ES-I3 (cell line): Measurements from ENCODE around the gene PPME1.

ENCODE experiments used
- H3K36me3 ChIP-seq: 2 replicates; pipeline ENCODE4 v1.6.1; 2013; ENCODE audit warnings: mild to moderate bottlenecking, low read length, control low read depth, moderate library complexity; ENCODE audit not compliant: insufficient read depth
- H3K4me1 ChIP-seq: 2 replicates; pipeline ENCODE4 v1.6.1; 2013; ENCODE audit warnings: mild to moderate bottlenecking, control low read depth, low read length; ENCODE audit not compliant: insufficient read depth
- H3K9ac ChIP-seq: 2 replicates; pipeline ENCODE4 v1.6.1; 2013; ENCODE audit warnings: low read depth, mild to moderate bottlenecking, low read length, moderate library complexity
- H3K9me3 ChIP-seq: 2 replicates; pipeline ENCODE4 v1.6.1; 2013; ENCODE audit warnings: mild to moderate bottlenecking, low read length, moderate library complexity; ENCODE audit not compliant: control insufficient read depth, insufficient read depth

PPME1 gene

DNA sequence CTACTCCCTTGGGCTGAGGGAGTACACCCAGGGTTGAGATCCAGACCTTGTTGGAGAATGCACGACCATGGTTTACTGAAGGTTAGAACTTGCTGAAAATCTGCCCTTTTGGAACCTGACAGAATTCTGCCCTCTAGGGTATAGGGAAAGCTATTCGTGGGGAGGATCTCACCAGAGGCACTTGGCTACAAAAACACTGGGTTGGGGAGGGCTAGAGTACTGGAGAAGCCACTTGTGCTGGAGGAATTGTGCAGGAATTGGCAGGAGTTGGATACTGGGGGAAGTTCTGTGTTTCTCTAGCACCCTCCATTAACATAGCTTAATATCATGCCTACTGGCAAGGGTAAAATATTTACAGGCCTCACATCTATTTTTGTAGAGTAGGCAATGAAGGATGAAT, 55.8 kb downstream of the PPME1 start:
- H3K9me3 ChIP-seq = no peaks in the 10 kb centered on the region

DNA sequence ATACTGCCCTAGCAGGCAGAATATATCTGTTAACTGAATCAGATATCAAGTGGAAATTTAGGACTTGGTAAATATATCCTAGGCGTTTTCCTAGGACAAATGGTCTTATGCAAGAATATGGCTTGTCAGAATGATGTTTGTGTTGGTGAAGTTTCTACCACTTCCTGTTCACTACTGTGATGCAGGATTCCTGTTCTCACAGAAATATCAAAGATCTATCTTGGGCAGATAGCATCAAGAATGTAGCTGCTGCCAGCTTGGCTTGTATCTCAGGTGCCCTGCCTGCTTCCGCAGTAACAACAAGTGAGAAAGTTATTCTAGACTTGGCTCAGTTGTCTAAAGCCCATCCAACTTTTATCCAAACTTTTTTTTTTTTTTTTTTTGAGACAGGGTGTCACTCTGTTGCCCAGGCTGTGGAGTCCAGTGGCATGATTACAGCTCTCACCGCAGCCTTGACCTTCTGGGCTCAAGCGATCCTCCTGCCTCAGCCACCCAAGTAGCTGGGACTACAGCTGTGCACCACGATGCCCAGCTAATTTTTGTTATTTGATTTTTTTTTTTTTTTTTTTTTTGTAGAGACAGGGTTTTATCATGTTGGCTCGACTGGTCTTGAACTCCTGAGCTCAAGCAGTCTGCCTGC, 61.3 kb downstream of the PPME1 start:
- no peak overlapping the region for H3K9ac ChIP-seq
- H3K4me1 ChIP-seq = no peaks in the 10 kb centered on the region
- no peaks in the 10 kb centered on the region for H3K36me3 ChIP-seq
- no peaks in the 10 kb centered on the region for H3K9me3 ChIP-seq

More for the DNA sequence above, 55.8 kb downstream of the PPME1 start:
- no peak overlapping the region for H3K9ac ChIP-seq
- H3K36me3 ChIP-seq = no peaks in the 10 kb centered on the region; the same call in 1 of the 2 replicates
- H3K4me1 ChIP-seq = no peaks in the 10 kb centered on the region

- no peaks in the 10 kb centered on the region for H3K4me1 ChIP-seq
- no peak overlapping the region for H3K9ac ChIP-seq
- no peaks in the 10 kb centered on the region for H3K36me3 ChIP-seq
- H3K9me3 ChIP-seq = no peaks in the 10 kb centered on the region
Measured at GRCh38 chr11:74233683-74234082, 62.6 kb downstream of the PPME1 start.

DNA sequence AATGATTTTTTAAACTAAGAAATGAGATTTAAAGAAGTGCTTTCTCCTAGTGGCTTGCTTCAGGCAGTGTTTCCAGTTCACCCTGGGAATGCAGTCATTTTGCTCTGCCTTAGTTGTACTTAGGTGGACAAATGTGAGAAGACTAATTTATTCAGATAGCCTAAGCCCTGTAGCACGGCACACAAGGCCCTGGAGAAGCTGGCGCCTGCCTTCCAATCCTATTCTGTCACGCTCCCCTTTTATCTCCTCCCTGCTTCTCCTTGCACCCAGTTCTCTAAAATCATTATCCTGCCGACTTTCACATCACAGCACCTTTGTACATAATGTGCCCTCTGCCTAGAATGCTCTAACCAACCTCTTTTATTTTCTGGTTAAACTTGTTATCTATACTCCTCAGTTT, 64.0 kb downstream of the PPME1 start:
- Histone ChIP-seq H3K4me1 (no peaks in the 10 kb centered on the region), H3K9me3 (no peaks in the 10 kb centered on the region), H3K9ac (no peak overlapping the region), H3K36me3 (no peaks in the 10 kb centered on the region)

- no peaks in the 10 kb centered on the region for H3K9me3 ChIP-seq
- H3K4me1 ChIP-seq = no peaks in the 10 kb centered on the region
- H3K36me3 ChIP-seq = no peaks in the 10 kb centered on the region
- no peak overlapping the region for H3K9ac ChIP-seq
Measured at GRCh38 chr11:74237541-74237940, 66.5 kb downstream of the PPME1 start.

- no peak overlapping the region for H3K9ac ChIP-seq
- no peaks in the 10 kb centered on the region for H3K4me1 ChIP-seq
- no peaks in the 10 kb centered on the region for H3K36me3 ChIP-seq
- H3K9me3 ChIP-seq = no peaks in the 10 kb centered on the region
Measured at GRCh38 chr11:74238243-74238642, 67.2 kb downstream of the PPME1 start.

GRCh38 chr11:74248469-74248868, 77.4 kb downstream of the PPME1 start:
- H3K9me3 ChIP-seq = no peaks in the 10 kb centered on the region
- H3K9ac ChIP-seq = no peak overlapping the region
- peaks cover 6% of the 10 kb centered on the region; the same call in 1 of the 2 replicates for H3K4me1 ChIP-seq
- H3K36me3 ChIP-seq = no peaks in the 10 kb centered on the region; the same call in none of the 2 replicates

- H3K36me3 ChIP-seq = no peaks in the 10 kb centered on the region; the same call in none of the 2 replicates
- no peaks in the 10 kb centered on the region for H3K9me3 ChIP-seq
- H3K9ac ChIP-seq = no peak overlapping the region
- peaks cover 6% of the 10 kb centered on the region; the same call in 1 of the 2 replicates for H3K4me1 ChIP-seq
Measured at GRCh38 chr11:74249496-74249895, 78.4 kb downstream of the PPME1 start.

DNA sequence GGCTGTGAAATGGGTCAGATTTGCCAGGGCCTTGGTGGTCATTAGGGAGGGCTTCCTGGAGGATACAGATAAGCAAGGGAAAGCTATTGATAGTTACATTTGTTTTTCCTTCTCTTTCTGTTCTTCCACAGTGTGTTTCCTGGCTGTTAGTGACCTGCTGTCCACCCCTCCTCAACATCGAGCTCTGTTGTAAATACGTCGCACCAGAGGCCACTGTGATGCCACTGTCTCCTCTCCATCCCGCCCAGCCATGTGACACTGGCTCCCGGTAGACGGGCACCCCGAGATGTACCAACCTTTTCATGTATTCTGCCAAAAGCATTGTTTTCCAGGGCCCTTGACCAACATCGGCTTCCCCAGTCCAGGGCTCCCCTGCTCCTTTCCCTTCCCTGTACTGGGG, 82.3 kb downstream of the PPME1 start:
- Histone ChIP-seq H3K4me1 (peaks cover 6% of the 10 kb centered on the region; the same call in 1 of the 2 replicates), H3K36me3 (no peaks in the 10 kb centered on the region; the same call in none of the 2 replicates), H3K9me3 (no peaks in the 10 kb centered on the region), H3K9ac (no peak overlapping the region)

GRCh38 chr11:74255741-74256375, 84.8 kb downstream of the PPME1 start:
- no peaks in the 10 kb centered on the region for H3K4me1 ChIP-seq
- no peaks in the 10 kb centered on the region; the same call in none of the 2 replicates for H3K36me3 ChIP-seq
- H3K9ac ChIP-seq = no peak overlapping the region

DNA sequence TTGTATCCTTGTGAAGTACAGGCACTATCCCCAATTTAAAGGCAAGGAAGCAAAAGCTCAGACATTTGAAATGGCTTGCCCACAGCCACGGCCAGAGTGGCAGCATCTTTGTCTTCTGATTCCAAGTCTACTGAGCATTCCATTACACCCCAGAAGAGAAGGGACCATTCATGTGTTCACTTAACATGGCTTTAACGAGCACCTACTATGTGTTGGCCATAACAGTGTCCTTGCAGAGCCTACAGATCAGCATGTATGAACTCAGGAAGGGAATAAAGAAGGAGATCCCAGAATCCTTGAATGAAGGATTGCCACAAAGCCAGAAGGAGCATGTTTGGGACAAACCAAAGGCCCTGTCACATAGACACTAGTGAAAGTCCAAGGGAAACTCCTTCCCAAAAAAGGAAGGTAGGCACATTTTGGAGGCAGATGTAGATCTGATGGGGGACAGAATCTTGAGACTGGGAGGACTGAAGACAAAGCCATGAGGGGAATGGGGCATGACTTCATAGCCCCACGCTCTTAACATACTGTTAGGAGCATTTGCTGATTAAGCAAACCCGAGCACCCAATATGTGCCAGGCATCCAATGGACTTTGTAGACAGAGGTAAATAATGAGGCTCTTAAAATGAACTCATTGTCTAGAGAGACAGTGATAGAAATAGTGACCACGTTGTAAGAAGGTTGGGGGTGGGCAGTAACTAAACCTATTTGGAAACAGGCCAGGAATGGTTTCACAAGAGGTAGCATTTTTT, 85.5 kb downstream of the PPME1 start:
- Histone ChIP-seq H3K36me3 (no peaks in the 10 kb centered on the region; the same call in none of the 2 replicates), H3K4me1 (no peaks in the 10 kb centered on the region), H3K9ac (no peak overlapping the region), H3K9me3 (peaks cover 2% of the 10 kb centered on the region)

More at GRCh38 chr11:74255741-74256375, 84.8 kb downstream of the PPME1 start:
- no peaks in the 10 kb centered on the region for H3K9me3 ChIP-seq

DNA sequence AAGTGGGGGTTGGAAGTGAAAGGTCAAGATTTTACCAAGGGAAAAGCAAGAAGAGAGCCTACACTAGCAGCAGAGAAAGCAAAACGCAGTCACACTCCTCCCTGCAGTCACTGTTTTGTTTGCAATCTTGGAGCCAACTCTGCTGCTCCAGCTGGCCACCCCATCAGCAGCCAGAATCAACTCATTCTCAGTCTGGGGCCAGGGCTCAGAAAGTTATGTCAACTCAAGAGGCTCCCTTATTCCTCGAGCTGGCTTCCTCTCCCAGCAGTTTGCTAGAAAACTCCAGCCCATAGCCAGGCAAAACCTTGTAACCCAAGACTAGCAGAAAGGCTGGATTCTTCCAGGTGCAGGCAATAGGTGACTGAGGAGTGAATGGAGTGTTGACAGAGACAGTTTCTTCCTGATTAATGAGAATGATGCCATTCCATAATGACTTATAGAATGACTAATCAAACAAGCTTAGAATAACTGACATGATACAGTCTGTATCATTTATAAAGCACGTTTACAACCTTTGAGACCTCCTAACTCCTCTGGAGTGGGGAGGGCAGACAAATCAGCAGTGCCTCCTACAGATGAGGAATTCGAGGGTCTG, 87.0 kb downstream of the PPME1 start:
- Histone ChIP-seq H3K9ac (no peak overlapping the region), H3K4me1 (no peaks in the 10 kb centered on the region), H3K9me3 (peaks cover 2% of the 10 kb centered on the region), H3K36me3 (no peaks in the 10 kb centered on the region; the same call in 1 of the 2 replicates)

DNA sequence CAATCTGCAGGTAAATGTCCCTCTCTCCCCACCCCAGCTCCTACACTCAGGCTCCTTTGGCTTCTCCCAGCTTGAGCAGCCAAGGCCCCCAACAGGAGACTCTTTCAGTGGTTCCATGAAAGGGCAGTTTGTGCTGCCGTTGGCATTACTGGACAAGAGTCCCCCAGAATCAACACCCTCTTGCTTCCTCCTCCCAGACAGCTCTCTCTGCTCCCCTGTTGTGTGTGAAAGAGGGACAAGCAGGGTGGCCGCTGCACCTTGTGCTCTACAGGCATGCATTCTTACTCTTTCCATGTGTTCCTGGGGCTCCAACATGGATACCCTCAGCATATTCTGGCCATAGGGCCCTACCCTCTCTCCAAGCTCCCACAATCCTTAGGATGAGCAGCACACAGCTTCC, 91.6 kb downstream of the PPME1 start:
- no peaks in the 10 kb centered on the region for H3K36me3 ChIP-seq
- no peak overlapping the region for H3K9ac ChIP-seq
- peaks cover 2% of the 10 kb centered on the region for H3K9me3 ChIP-seq
- H3K4me1 ChIP-seq = no peaks in the 10 kb centered on the region

GRCh38 chr11:74265256-74265655, 94.2 kb downstream of the PPME1 start:
- no peak overlapping the region for H3K9ac ChIP-seq
- no peaks in the 10 kb centered on the region for H3K4me1 ChIP-seq

More at GRCh38 chr11:74265256-74265655, 94.2 kb downstream of the PPME1 start:
- Histone ChIP-seq H3K36me3 (no peaks in the 10 kb centered on the region), H3K9me3 (peaks cover 2% of the 10 kb centered on the region)
